Gastrocnemius medialis (tissue), 4 donors: ENCODE results near the gene ZNF423. TPM values are rescaled to one million over a fixed set of nuclear protein-coding genes. Genes with fewer than 3 reads are reported as not detected.

ENCODE experiments used
- ATAC-seq, 2 donors: fragments of 150-250 bp; one replicate each; pipeline ENCODE4 v1.9.1; 2016
- DNase-seq, 2 donors: peaks; one replicate each; pipeline ENCODE4 v3.0.0-alpha.2; 2019
- H3K27ac ChIP-seq, 4 donors: fragments of 200-600 bp; sonication (generic); 1 replicate in 1 of 4; 2 replicates in 3 of 4; pipeline ENCODE4 v1.5.1; 2016 to 2018; ENCODE audit warnings: mild to moderate bottlenecking in 2 of 4, moderate library complexity in 1 of 4
- H3K27me3 ChIP-seq, 3 donors: fragments of 200-600 bp; sonication (generic) in 2 of 3; 1 replicate in 1 of 3; 2 replicates in 2 of 3; pipeline versions ENCODE4 v1.5.1 to v1.6.0; 2016 to 2019; ENCODE audit warnings: mild to moderate bottlenecking in 1 of 3, moderate library complexity in 1 of 3
- H3K36me3 ChIP-seq, 2 donors: fragments of 200-600 bp; sonication (generic) in 1 of 2; one replicate each; pipeline ENCODE4 v1.5.1; 2017 to 2018
- H3K4me1 ChIP-seq, 2 donors: fragments of 200-600 bp; sonication (generic) in 1 of 2; one replicate each; pipeline ENCODE4 v1.5.1; 2016 to 2017; ENCODE audit warnings: mild to moderate bottlenecking in 2 of 2
- H3K4me3 ChIP-seq, 4 donors: fragments of 200-600 bp; sonication (generic) in 3 of 4; 1 replicate in 1 of 4; 2 replicates in 3 of 4; pipeline ENCODE4 v1.5.1; 2016 to 2019; ENCODE audit warnings: mild to moderate bottlenecking in 2 of 4
- H3K9me3 ChIP-seq, 3 donors: fragments of 200-600 bp; sonication (generic) in 2 of 3; 1 replicate in 1 of 3; 2 replicates in 2 of 3; pipeline ENCODE4 v1.5.1; 2016 to 2019
- CTCF ChIP-seq, 5 experiments: fragments of 450-650 bp in 3 of 5; fragments of 200-600 bp in 2 of 5; sonication (generic) in 2 of 5; IDR thresholded peaks in 4 of 5; conservative IDR thresholded peaks in 1 of 5; 1 replicate in 4 of 5; 2 replicates in 1 of 5; pipeline ENCODE4 v1.5.1; 2016 to 2019; ENCODE audit warnings: antibody characterized with exemption in 5 of 5, mild to moderate bottlenecking in 3 of 5, moderate library complexity in 3 of 5
- POLR2A ChIP-seq, 2 donors: fragments of 450-650 bp; IDR thresholded peaks; one replicate each; pipeline ENCODE4 v1.6.1; 2017; ENCODE audit warnings: antibody characterized with exemption in 2 of 2, mild to moderate bottlenecking in 2 of 2, moderate library complexity in 2 of 2
- in situ Hi-C, 4 donors: fragments of 200-750 bp; cut with MboI; loops; one replicate each; pipeline versions ENCODE4 v1.15.0 to v1.8.0; 2017; ENCODE audit warnings: low sequenced_read_pairs in 4 of 4
- intact Hi-C: fragments of 100-400 bp; cut with DNase I; formaldehyde crosslinking; loops from one replicate; pipeline ENCODE4 v1.15.1; 2023; ENCODE audit warnings: low total_unique reads
- total RNA-seq, 4 donors: library from RNA; depleted of rRNA; stranded (reverse); fragments of >200 nt; gene quantifications; one replicate each; pipeline versions ENCODE4 v1.1.0 to v1.2.3, GENCODE V29; 2016

Gene ZNF423
- total RNA-seq, 4 donors from 2014 or later, result 8.4 to 15.8 (median 12.5) TPM

- TF ChIP-seq CTCF (IDR thresholded peaks at IDR 0.05 in 4 of 5, conservative IDR thresholded peaks at IDR 0.05 in 1 of 5) (no peak), POLR2A (IDR thresholded peaks at IDR 0.05) (peak in 1 of 2 donors; percentile 14)
- ATAC-seq (no peak), DNase-seq (peak in 1 of 2 donors; percentile 37)
- peak overlapping the region; percentile 92 to 98 (median 94) for H3K27ac ChIP-seq
- intact Hi-C loops (loop anchor here (1.0 to 10.0 kb wide), 5 partner anchors 18 to 1474 kb away; partner anchors contain the start of gene SIAH1), in situ Hi-C loops (loop anchor here (25.0 kb wide), 2 partner anchors 246 to 371 kb away; no protein-coding TSS in a partner anchor)
- no peaks in the 10 kb centered on the region for H3K36me3 ChIP-seq
- H3K9me3 ChIP-seq, result no peaks in the 10 kb centered on the region
- H3K4me1 ChIP-seq, result peaks cover 8 to 19% of the 10 kb centered on the region in 2 donors
- H3K27me3 ChIP-seq, result no peaks in the 10 kb centered on the region
- peak overlapping the region; percentile 56 to 96 (median 76) for H3K4me3 ChIP-seq
Observed at GRCh38 chr16:49858200-49859124, 2.5 kb upstream of the ZNF423 start.

GRCh38 chr16:49857423-49858181 lies 1.7 kb upstream of the ZNF423 start:
- TF ChIP-seq CTCF (IDR thresholded peaks at IDR 0.05 in 4 of 5, conservative IDR thresholded peaks at IDR 0.05 in 1 of 5) (peak; percentile 74 to 97 (median 94)), POLR2A (IDR thresholded peaks at IDR 0.05) (no peak)
- peak in 1 of 2 donors; percentile 66 for DNase-seq
- in situ Hi-C loops, result loop anchor here (25.0 kb wide), 2 partner anchors 245 to 370 kb away; no protein-coding TSS in a partner anchor
- intact Hi-C loops, result loop anchor here (1.0 to 10.0 kb wide), 6 partner anchors 19 to 1473 kb away; partner anchors contain the start of gene SIAH1
- Histone ChIP-seq H3K4me1 (peaks cover 17 to 28% of the 10 kb centered on the region in 2 donors), H3K36me3 (no peaks in the 10 kb centered on the region), H3K9me3 (no peaks in the 10 kb centered on the region), H3K27me3 (no peaks in the 10 kb centered on the region), H3K27ac (peak overlapping the region; percentile 92 to 98 (median 94)), H3K4me3 (peak overlapping the region; percentile 56 to 96 (median 76))
- ATAC-seq, result peak; percentile 40 to 49

GRCh38 chr16:49856672-49857330 lies 889 bp upstream of the ZNF423 start:
- intact Hi-C loops (loop anchor here (1.0 to 10.0 kb wide), 5 partner anchors 46 to 1472 kb away; partner anchors contain the start of gene SIAH1), in situ Hi-C loops (loop anchor here (25.0 kb wide), 2 partner anchors 244 to 370 kb away; no protein-coding TSS in a partner anchor)
- TF ChIP-seq CTCF (IDR thresholded peaks at IDR 0.05 in 4 of 5, conservative IDR thresholded peaks at IDR 0.05 in 1 of 5), result peak in 1 of 5 experiments; percentile 24
- peak; percentile 51 to 63 for TF ChIP-seq POLR2A (IDR thresholded peaks at IDR 0.05)
- Histone ChIP-seq H3K4me3 (peak overlapping the region; percentile 71 to 96 (median 84)), H3K27me3 (no peaks in the 10 kb centered on the region), H3K27ac (peak overlapping the region; percentile 92 to 98 (median 94)), H3K9me3 (no peaks in the 10 kb centered on the region), H3K4me1 (peaks cover 25 to 36% of the 10 kb centered on the region in 2 donors), H3K36me3 (no peaks in the 10 kb centered on the region)
- peak; percentile 77 to 84 for DNase-seq
- peak; percentile 62 to 67 for ATAC-seq
